IPS-18c (cell line): ENCODE results near the gene NDE1.
"Not testable (repeated sequence)": the region's sequence is repeated elsewhere in the genome, so short reads cannot be mapped to it uniquely, and the experiment has no call there.

Experiments
- H3K4me3 ChIP-seq: 2 replicates; pipeline ENCODE4 v1.7.0; 2013; ENCODE audit warnings: low read depth, mild to moderate bottlenecking, low read length, moderate library complexity; ENCODE audit not compliant: insufficient read depth
- H3K9me3 ChIP-seq: one replicate; pipeline ENCODE4 v1.6.1; 2013; ENCODE audit warnings: mild to moderate bottlenecking, low read length, moderate library complexity; ENCODE audit not compliant: control insufficient read depth, insufficient read depth

The NDE1 gene

DNA sequence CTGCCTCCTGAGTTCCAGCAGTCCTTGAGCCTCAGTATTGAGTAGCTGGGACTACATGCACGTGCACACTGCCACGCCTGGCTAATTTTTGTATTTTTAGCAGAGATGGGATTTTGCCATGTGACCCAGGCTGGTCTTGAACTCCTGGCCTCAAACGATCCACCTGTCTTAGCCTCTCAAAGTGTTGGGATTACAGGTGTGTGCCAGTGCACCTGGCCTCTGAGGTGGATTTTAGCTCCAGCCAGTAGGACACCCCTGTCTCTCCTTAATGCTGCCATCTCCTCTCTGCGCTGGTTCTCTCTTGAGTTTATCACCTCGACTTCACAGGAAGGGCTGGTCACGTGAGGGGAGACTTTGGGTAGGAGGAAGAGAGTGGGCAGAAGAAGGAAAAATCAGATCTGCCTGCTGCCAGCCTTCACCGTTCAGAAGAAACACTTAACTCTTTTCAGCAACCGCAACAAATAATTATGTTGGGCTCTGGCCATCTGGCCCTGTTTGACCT, 55.1 kb downstream of the NDE1 start:
- Histone ChIP-seq H3K9me3 (no peaks in the 10 kb centered on the region), H3K4me3 (no peak overlapping the region)

DNA sequence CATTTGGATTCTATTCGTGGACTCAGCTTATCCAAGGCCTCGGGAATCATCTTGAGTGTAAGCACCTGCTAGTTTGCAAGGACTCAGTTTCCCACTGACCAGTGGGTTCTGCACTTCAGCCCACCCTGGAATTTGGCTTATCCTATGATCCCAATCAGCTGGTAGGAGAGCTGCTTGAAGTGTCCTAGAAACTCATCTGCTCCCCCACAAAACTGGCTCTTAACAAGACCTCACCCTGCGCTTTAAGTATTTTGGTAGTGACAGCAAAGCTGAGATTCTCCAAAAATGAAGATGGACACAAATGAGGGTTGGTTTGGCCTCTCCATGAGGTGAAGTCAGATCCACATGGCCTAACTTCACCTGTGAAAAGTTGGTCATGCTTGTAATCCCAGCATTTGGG, 57.3 kb downstream of the NDE1 start:
- Histone ChIP-seq H3K9me3 (no peaks in the 10 kb centered on the region), H3K4me3 (no peak overlapping the region)

GRCh38 chr16:15708096-15708495, 58.1 kb downstream of the NDE1 start:
- Histone ChIP-seq H3K4me3 (no peak overlapping the region), H3K9me3 (no peaks in the 10 kb centered on the region)

GRCh38 chr16:15708997-15709396, 59.0 kb downstream of the NDE1 start:
- Histone ChIP-seq H3K4me3 (no peak overlapping the region), H3K9me3 (no peaks in the 10 kb centered on the region)

DNA sequence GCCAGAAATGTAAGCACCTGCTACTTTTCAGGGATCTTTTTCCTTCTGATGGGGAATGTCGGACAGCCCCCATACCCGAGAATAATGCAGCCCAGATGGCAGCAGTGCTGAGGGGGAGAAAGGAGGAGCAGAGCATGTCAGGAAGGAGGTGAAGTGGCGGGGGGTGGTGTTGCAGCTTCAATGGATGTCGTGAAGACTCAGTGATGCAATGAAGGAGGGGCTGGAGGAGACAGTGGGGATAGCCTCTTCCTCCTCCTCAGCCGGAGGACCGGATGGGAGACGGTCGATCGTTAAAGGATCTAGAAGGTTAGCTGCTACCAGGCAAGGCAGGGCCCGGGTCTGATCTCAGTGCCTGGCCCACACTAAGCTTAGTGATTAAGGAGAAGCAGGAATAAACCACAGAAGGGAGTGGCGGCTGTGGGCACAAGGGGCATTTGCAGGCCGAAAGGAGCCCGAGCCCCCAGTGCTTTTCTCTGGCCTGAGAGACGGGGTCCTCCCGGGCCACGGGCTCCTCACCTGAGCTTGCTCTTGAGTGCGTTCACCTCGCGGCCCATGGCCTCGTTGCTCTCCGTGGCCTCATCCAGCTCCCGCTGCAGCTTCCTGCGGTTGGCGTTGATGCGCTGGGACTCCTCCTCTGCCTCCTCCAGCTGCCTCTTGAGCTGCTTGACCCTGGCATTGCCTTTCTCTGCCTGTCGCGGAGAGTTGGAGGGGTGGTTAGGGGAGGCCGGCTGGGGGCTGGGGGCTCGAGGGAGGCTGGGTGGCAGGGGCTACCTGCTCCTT, 64.5 kb downstream of the NDE1 start:
- no peak overlapping the region for H3K4me3 ChIP-seq
- H3K9me3 ChIP-seq, result no peaks in the 10 kb centered on the region

- Histone ChIP-seq H3K4me3 (no peak overlapping the region), H3K9me3 (no peaks in the 10 kb centered on the region)
Observed at GRCh38 chr16:15715221-15715620, 65.2 kb downstream of the NDE1 start.

GRCh38 chr16:15716694-15717447, 66.8 kb downstream of the NDE1 start:
- H3K9me3 ChIP-seq, result no peaks in the 10 kb centered on the region
- no peak overlapping the region for H3K4me3 ChIP-seq

GRCh38 chr16:15721018-15721417, 71.0 kb downstream of the NDE1 start:
- Histone ChIP-seq H3K9me3 (no peaks in the 10 kb centered on the region), H3K4me3 (no peak overlapping the region)

- no peak overlapping the region for H3K4me3 ChIP-seq
Observed at GRCh38 chr16:15723808-15724207, 73.8 kb downstream of the NDE1 start.

DNA sequence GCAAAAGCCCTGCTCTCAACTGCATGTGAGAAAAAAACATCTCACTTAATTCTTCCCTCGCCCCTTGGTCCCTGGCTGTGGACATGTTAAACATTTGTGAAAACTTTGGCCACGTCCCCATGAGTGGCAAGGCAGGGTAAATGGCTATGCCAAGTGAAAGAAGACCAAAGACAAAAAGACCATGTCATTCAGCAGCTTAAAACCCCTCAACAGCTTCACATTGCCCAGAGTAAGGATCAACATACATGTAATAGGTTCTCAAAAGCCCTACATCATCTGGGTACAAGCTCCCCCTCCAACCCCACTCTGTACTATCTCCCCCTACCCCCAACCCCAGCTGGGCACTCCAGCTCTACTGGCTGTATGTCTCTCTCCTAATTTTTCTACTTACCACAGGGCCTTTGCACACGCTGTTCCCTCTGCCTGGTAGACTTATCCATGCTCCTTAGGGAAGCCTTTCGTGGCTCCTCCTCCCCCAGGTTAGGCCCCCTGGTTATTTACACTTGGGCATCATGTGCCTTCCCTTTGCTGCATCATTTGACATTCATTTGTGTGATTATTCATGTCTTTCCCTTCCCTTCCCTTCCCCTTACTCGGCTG, 75.7 kb downstream of the NDE1 start:
- no peak overlapping the region for H3K4me3 ChIP-seq
- no peaks in the 10 kb centered on the region for H3K9me3 ChIP-seq

More at GRCh38 chr16:15723808-15724207, 73.8 kb downstream of the NDE1 start:
- no peaks in the 10 kb centered on the region for H3K9me3 ChIP-seq

DNA sequence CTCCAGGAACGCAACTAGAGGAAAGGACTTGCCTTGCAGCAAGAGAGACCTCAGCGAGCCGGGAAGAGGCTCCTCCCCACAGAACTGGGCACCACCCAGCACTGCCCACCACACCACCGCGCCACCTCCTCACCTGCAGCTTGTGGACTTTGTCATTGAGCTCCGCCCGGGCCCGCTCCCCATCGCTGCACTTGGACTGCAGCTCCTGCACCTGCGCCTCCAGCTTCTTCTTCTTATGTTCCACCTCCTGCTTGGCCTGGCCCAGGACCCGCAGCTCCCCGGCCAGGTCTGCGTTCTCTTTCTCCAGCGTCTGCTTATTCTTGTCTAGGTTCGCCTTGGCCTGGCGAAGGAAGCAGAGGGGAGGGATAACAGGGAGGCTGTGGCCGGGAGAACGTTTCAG, 76.7 kb downstream of the NDE1 start:
- H3K4me3 ChIP-seq, result no peak overlapping the region

DNA sequence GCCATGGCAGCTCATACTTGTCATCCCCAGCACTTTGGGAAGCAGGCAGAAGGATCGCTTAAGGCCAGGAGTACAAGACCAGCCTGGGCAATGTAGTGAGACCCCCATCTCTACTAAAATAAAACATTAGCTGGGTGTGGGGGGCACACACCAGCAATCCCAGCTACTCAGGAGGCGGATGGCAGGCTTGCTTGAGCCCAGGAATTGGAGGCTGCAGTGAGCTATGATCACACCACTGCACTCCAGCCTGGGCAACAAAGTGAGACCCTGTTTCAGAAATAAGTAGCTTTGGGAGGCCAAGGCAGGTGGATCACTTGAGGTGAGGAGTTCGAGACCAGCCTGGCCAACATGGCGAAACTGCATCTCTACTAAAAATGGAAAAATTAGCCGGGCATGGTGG, 77.7 kb downstream of the NDE1 start:
- H3K4me3 ChIP-seq, H3K9me3 ChIP-seq: not testable (repeated sequence)

More for the DNA sequence above, 76.7 kb downstream of the NDE1 start:
- no peaks in the 10 kb centered on the region for H3K9me3 ChIP-seq

DNA sequence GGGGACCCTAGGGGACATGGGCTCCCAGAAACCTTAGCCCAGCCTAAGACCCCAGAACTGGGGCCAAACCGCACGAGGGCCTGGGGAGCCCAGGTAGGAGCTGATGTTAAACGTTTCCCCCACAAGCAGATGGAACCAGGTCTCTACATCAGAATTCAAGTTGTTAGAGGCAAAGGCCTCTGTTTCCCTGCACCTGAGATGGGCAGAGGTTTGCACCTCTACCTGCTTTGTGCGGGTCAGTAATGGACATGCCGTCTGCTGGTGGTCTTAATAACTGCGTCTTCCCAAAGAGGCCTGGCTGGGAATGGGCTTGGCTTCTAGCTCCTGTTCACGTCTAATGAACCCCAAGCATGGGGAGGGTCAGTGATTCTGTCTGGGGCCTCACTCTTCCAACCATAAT, 79.1 kb downstream of the NDE1 start:
- no peaks in the 10 kb centered on the region for H3K9me3 ChIP-seq
- no peak overlapping the region for H3K4me3 ChIP-seq

DNA sequence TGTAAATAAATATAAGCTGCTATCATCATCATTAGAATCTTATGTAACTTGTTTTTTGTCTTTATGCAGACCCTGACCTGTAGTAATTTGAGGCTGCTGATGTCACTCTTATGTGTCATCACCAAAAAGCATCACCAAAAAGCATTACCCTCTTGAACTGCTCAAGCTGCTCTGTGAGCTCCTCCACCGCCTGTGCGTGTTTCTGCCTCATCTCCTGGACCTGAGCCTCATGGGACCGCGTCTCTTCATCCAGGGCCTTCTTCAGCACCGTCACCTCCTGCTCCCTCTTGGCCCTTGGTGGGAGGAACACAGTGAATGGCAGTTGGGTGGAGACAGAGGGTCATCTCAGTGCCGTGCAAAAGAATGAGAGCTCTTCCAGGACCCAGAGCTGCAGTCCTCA, 82.4 kb downstream of the NDE1 start:
- H3K9me3 ChIP-seq, result no peaks in the 10 kb centered on the region

GRCh38 chr16:15735610-15736009, 85.6 kb downstream of the NDE1 start:
- Histone ChIP-seq H3K4me3 (no peak overlapping the region), H3K9me3 (no peaks in the 10 kb centered on the region)

More for the DNA sequence above, 82.4 kb downstream of the NDE1 start:
- no peak overlapping the region for H3K4me3 ChIP-seq

- Histone ChIP-seq H3K9me3 (no peaks in the 10 kb centered on the region), H3K4me3 (no peak overlapping the region)
Observed at GRCh38 chr16:15736529-15736928, 86.5 kb downstream of the NDE1 start.

DNA sequence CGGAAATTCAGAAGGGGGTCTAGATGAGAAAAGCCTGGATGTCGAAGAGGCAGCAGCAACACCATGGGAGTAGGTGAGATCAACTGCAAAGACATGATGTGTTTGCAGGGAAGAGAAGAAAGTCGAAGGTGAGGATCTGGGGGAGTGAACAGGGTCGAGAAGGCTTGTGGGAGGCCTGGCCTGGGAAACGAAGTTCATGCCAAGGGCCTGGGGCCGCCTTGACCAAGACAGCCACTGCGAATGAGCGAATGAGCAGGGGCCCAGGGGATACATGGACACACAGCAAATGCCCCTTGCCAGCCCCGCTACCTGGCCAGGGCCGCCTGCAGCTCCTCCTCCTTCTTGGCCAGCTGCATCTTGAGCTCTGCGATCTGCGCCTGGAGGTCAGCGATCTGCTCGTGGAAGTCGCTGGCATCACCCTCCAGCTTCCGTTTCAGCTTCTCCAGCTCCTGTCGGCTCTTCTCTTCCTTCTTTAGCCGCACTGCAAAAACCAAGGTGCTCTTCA, 87.1 kb downstream of the NDE1 start:
- H3K9me3 ChIP-seq, result no peaks in the 10 kb centered on the region
- no peak overlapping the region for H3K4me3 ChIP-seq

- no peak overlapping the region for H3K4me3 ChIP-seq
Observed at GRCh38 chr16:15739464-15739863, 89.4 kb downstream of the NDE1 start.

More at GRCh38 chr16:15739464-15739863, 89.4 kb downstream of the NDE1 start:
- H3K9me3 ChIP-seq, result no peaks in the 10 kb centered on the region
